H9 (cell line): Measurements from ENCODE around the gene CLDN22. TPM values are rescaled to one million over a fixed set of nuclear protein-coding genes. Genes with fewer than 3 reads are reported as not detected.

ENCODE experiments used
- DNase-seq: peaks from one replicate; pipeline ENCODE4 v3.0.0-alpha.2; 2017
- H2AFZ ChIP-seq: one replicate; pipeline ENCODE4 v1.6.1; 2013; ENCODE audit warnings: mild to moderate bottlenecking, low read length, control low read depth, moderate library complexity
- H2AK5ac ChIP-seq: 2 replicates; pipeline ENCODE4 v1.6.1; 2013; ENCODE audit warnings: low read length, control low read depth, mixed read lengths; ENCODE audit not compliant: insufficient read length
- H2BK120ac ChIP-seq: one replicate; pipeline ENCODE4 v1.6.1; 2013; ENCODE audit warnings: low read depth, mild to moderate bottlenecking, low read length, control low read depth, inconsistent platforms; ENCODE audit not compliant: poor library complexity, severe bottlenecking
- H2BK12ac ChIP-seq: 2 replicates; pipeline ENCODE4 v1.6.1; 2013; ENCODE audit warnings: low read length, control low read depth, mixed read lengths, low read depth; ENCODE audit not compliant: insufficient read length
- H2BK15ac ChIP-seq: 2 replicates; pipeline ENCODE4 v1.6.1; 2013; ENCODE audit warnings: low read depth, low read length, control low read depth
- H2BK20ac ChIP-seq: one replicate; pipeline ENCODE4 v1.6.1; 2013; ENCODE audit warnings: low read depth, mild to moderate bottlenecking, low read length, control low read depth, inconsistent platforms; ENCODE audit not compliant: poor library complexity, severe bottlenecking
- H2BK5ac ChIP-seq: 2 replicates; pipeline ENCODE4 v1.6.1; 2013; ENCODE audit warnings: low read length, control low read depth, mixed read lengths; ENCODE audit not compliant: insufficient read length
- H3K14ac ChIP-seq: 2 replicates; pipeline ENCODE4 v1.6.1; 2013; ENCODE audit warnings: low read length, control low read depth; ENCODE audit not compliant: insufficient read depth
- H3K18ac ChIP-seq: 2 replicates; pipeline ENCODE4 v1.6.1; 2013; ENCODE audit warnings: low read depth, mild to moderate bottlenecking, mixed read lengths, low read length, control low read depth; ENCODE audit not compliant: insufficient read length
- H3K23ac ChIP-seq: 2 replicates; pipeline ENCODE4 v1.6.1; 2013; ENCODE audit warnings: low read length, control low read depth, mixed read lengths, low read depth; ENCODE audit not compliant: insufficient read length
- H3K23me2 ChIP-seq: 2 replicates; pipeline ENCODE4 v1.6.1; 2013; ENCODE audit warnings: low read depth, mild to moderate bottlenecking, mixed read lengths, low read length, control low read depth; ENCODE audit not compliant: insufficient read length, poor library complexity, severe bottlenecking
- H3K27ac ChIP-seq: 2 replicates; pipeline ENCODE4 v1.5.1; 2013; ENCODE audit warnings: low read length, control low read depth, mixed read lengths, low read depth; ENCODE audit not compliant: insufficient read length
- H3K27me3 ChIP-seq: 2 replicates; pipeline ENCODE4 v1.6.1; 2013; ENCODE audit warnings: low read length, control low read depth, inconsistent platforms; ENCODE audit not compliant: insufficient read depth
- H3K4ac ChIP-seq: 2 replicates; pipeline ENCODE4 v1.6.1; 2013; ENCODE audit warnings: low read depth, mild to moderate bottlenecking, control low read depth, inconsistent platforms, low read length, moderate library complexity
- H3K4me1 ChIP-seq: 2 replicates; pipeline ENCODE4 v1.6.1; 2013; ENCODE audit warnings: low read length, control low read depth, inconsistent platforms; ENCODE audit not compliant: insufficient read depth
- H3K4me2 ChIP-seq: 2 replicates; pipeline ENCODE4 v1.6.1; 2013; ENCODE audit warnings: low read length, control low read depth, mixed read lengths; ENCODE audit not compliant: insufficient read length, insufficient read depth
- H3K56ac ChIP-seq: 2 replicates; pipeline ENCODE4 v1.6.1; 2013; ENCODE audit warnings: low read depth, mild to moderate bottlenecking, mixed read lengths, low read length, control low read depth; ENCODE audit not compliant: insufficient read length
- H3K79me1 ChIP-seq: 2 replicates; pipeline ENCODE4 v1.6.1; 2013; ENCODE audit warnings: low read depth, mild to moderate bottlenecking, moderate library complexity, low read length, control low read depth, inconsistent platforms; ENCODE audit not compliant: insufficient read depth, poor library complexity, severe bottlenecking
- H3K79me2 ChIP-seq: 2 replicates; pipeline ENCODE4 v1.6.1; 2013; ENCODE audit warnings: low read length, control low read depth, inconsistent platforms; ENCODE audit not compliant: insufficient read depth
- H3K9ac ChIP-seq: 2 replicates; pipeline ENCODE4 v1.6.1; 2013; ENCODE audit warnings: low read length, control low read depth, mixed read lengths; ENCODE audit not compliant: insufficient read length; ENCODE audit errors: extremely low read depth
- H3K9me3 ChIP-seq: one replicate; pipeline ENCODE4 v1.6.1; 2013; ENCODE audit warnings: low read depth, low read length, inconsistent platforms; ENCODE audit not compliant: control insufficient read depth
- H3T11ph ChIP-seq: one replicate; pipeline ENCODE4 v1.6.1; 2013; ENCODE audit warnings: mild to moderate bottlenecking, low read length, control low read depth, inconsistent platforms
- H4K20me1 ChIP-seq: one replicate; pipeline ENCODE4 v1.6.1; 2013; ENCODE audit not compliant: control insufficient read depth, insufficient read length, insufficient read depth
- H4K5ac ChIP-seq: 2 replicates; pipeline ENCODE4 v1.6.1; 2013; ENCODE audit warnings: low read depth, mild to moderate bottlenecking, mixed read lengths, low read length, control low read depth; ENCODE audit not compliant: insufficient read length
- H4K8ac ChIP-seq: replicated peaks from 2 replicates; pipeline ENCODE4 v1.6.1; 2013; ENCODE audit warnings: low read length, control low read depth, mixed read lengths, low read depth; ENCODE audit not compliant: insufficient read length
- H4K91ac ChIP-seq: 2 replicates; pipeline ENCODE4 v1.6.1; 2013; ENCODE audit warnings: low read depth, mild to moderate bottlenecking, moderate library complexity, mixed read lengths, low read length, control low read depth; ENCODE audit not compliant: insufficient read length
- H3K27ac Mint-ChIP-seq, 3 experiments: 2 replicates in 2 of 3; 3 replicates in 1 of 3; pipeline ENCODE4 v1.8.0; 2020 to 2021; ENCODE audit warnings: mixed read lengths in 3 of 3, mild to moderate bottlenecking in 1 of 3, moderate library complexity in 1 of 3
- H3K27me3 Mint-ChIP-seq: 2 replicates; pipeline ENCODE4 v1.8.0; 2021; ENCODE audit warnings: low read depth, mild to moderate bottlenecking, moderate library complexity, mixed read lengths
- H3K36me3 Mint-ChIP-seq, 3 experiments: 2 replicates in 2 of 3; 3 replicates in 1 of 3; pipeline ENCODE4 v1.8.0; 2020 to 2021; ENCODE audit warnings: low read depth in 3 of 3, mixed read lengths in 3 of 3; ENCODE audit not compliant: insufficient read depth in 1 of 3
- H3K4me1 Mint-ChIP-seq, 2 experiments: 2 replicates each; pipeline ENCODE4 v1.8.0; 2020; ENCODE audit warnings: mixed read lengths in 2 of 2
- H3K4me3 Mint-ChIP-seq, 2 experiments: 2 replicates in 1 of 2; 3 replicates in 1 of 2; pipeline ENCODE4 v1.8.0; 2020 to 2021; ENCODE audit warnings: mild to moderate bottlenecking in 2 of 2, mixed read lengths in 2 of 2, moderate library complexity in 1 of 2
- H3K9me3 Mint-ChIP-seq, 2 experiments: 2 replicates in 1 of 2; 3 replicates in 1 of 2; pipeline ENCODE4 v1.8.0; 2020; ENCODE audit warnings: mild to moderate bottlenecking in 2 of 2, mixed read lengths in 2 of 2, moderate library complexity in 1 of 2
- CTCF ChIP-seq: fragments of 200-600 bp; sonication (generic); conservative IDR thresholded peaks from 3 replicates; pipeline ENCODE4 v1.8.0; 2021; ENCODE audit warnings: antibody characterized with exemption, mild to moderate bottlenecking
- WGBS: extraction: QIAGEN DNeasy Blood & Tissue Kit; methylation state at CpG from one replicate; pipeline ENCODE4 v1.1.7; 2013; ENCODE audit warnings: missing lambda C conversion rate, low lambda C conversion rate, mixed read lengths; ENCODE audit not compliant: insufficient read length; ENCODE audit errors: extremely low coverage; 5-methylcytosine and 5-hydroxymethylcytosine counted together
- total RNA-seq: library from RNA; stranded (reverse); gene quantifications from 2 replicates; pipeline ENCODE4 v1.2.1, GENCODE V29; 2021

The CLDN22 gene
- total RNA-seq, 1 experiment from 2014 or later = not detected

GRCh38 chr4:183345261-183345660 lies 25.2 kb upstream of the CLDN22 start:
- H4K5ac ChIP-seq = no peak overlapping the region
- H3K79me1 ChIP-seq = no peaks in the 10 kb centered on the region
- H4K20me1 ChIP-seq = no peaks in the 10 kb centered on the region
- H3K36me3 Mint-ChIP-seq = peaks cover 0 to 1% (median 0%) of the 10 kb centered on the region in 3 experiments; a peak in 1 of 7 replicates
- H2BK20ac ChIP-seq = no peak overlapping the region
- H3K27ac ChIP-seq = no peak overlapping the region
- no peak overlapping the region for H4K8ac ChIP-seq
- no peak overlapping the region for H3K9ac ChIP-seq
- no peak overlapping the region for H3K56ac ChIP-seq
- H3K4me1 Mint-ChIP-seq = no peaks in the 10 kb centered on the region
- no peaks in the 10 kb centered on the region for H3K9me3 ChIP-seq
- no peaks in the 10 kb centered on the region for H3K4me1 ChIP-seq
- H4K91ac ChIP-seq = no peak overlapping the region
- H2BK5ac ChIP-seq = no peak overlapping the region
- no peak overlapping the region for H3K18ac ChIP-seq
- no peak overlapping the region for H3K23ac ChIP-seq
- no peak overlapping the region for H2AFZ ChIP-seq
- no peaks in the 10 kb centered on the region for H3K79me2 ChIP-seq
- WGBS = no CpG with 5 or more reads among the region's 4 CpGs
- no peaks in the 10 kb centered on the region for H3K27me3 ChIP-seq
- no peaks in the 10 kb centered on the region for H3K23me2 ChIP-seq
- H2AK5ac ChIP-seq = no peak overlapping the region
- H3K9me3 Mint-ChIP-seq = no peaks in the 10 kb centered on the region
- no peak overlapping the region for H3K4me2 ChIP-seq
- no peak overlapping the region for H2BK15ac ChIP-seq
- no peak overlapping the region for H3K4ac ChIP-seq
- no peak overlapping the region for H3K4me3 Mint-ChIP-seq
- no peak overlapping the region for H3T11ph ChIP-seq
- no peak for DNase-seq
- TF ChIP-seq CTCF = no peak
- H3K27me3 Mint-ChIP-seq = no peaks in the 10 kb centered on the region; the same call in 1 of the 2 replicates
- no peak overlapping the region for H3K14ac ChIP-seq
- no peak overlapping the region for H3K27ac Mint-ChIP-seq
- no peak overlapping the region for H2BK12ac ChIP-seq
- no peak overlapping the region for H2BK120ac ChIP-seq
